D341Med (cell line): ENCODE data around the gene TTC17.

Source experiments
- DNase-seq: peaks from one replicate; pipeline ENCODE4 v3.0.0; 2012; ENCODE audit warnings: low spot score

TTC17 gene

DNA sequence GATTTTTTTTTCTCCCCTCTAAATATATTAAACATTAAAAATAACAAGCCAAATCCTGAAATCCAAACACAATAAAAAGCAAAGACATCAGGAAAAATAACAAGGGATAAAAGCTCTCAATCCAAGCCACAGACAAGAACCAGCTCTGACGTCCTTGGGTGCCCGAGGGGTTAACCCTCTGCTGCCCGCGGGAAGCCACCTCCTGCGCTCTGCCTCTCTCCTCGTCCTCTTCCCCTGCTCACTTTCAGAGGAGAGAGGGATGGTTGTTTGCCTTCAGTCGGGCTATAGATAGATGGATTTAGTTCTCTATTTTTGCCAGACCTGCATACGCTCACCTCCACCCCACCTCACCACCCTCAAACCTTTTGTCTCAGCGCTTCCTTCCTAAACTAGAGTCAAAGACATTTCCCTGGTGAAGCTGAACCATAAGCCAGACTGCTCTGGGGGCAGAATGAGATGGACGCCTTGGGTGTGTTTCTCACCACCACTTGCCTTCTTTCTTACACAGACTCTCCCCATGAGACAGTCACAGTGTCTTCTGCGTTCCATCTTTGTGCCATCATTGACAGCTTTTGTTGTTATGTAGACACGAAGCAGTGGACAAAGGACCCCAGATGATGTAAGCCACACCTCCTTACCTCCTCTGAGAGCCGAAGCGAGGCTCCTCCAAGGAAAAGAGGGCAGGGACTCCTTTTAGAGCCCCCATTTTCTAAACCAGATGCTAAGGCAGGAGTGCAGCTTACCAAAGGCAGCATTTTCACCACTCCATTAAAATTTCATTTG, 179.3 kb downstream of the TTC17 start:
- DNase-seq, result no peak

DNA sequence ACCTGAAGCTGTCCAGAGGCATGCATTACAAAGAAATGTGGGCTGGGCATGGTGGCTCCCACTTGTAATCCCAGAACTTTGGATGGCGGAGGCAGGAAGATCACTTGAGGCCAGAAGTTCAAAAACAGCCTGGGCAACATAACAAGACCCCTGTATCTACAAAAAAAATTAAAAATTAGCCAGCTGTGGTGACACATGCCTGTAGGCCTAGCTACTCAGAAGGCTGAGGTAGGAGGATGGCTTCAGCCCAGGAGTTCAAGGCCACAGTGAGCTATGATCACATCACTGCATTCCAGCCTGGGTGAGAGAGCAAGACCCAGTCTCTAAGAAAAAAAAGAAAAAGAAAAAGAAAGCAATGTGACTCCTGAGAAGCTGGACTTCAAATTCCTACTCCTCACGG, 183.3 kb downstream of the TTC17 start:
- no peak for DNase-seq

DNA sequence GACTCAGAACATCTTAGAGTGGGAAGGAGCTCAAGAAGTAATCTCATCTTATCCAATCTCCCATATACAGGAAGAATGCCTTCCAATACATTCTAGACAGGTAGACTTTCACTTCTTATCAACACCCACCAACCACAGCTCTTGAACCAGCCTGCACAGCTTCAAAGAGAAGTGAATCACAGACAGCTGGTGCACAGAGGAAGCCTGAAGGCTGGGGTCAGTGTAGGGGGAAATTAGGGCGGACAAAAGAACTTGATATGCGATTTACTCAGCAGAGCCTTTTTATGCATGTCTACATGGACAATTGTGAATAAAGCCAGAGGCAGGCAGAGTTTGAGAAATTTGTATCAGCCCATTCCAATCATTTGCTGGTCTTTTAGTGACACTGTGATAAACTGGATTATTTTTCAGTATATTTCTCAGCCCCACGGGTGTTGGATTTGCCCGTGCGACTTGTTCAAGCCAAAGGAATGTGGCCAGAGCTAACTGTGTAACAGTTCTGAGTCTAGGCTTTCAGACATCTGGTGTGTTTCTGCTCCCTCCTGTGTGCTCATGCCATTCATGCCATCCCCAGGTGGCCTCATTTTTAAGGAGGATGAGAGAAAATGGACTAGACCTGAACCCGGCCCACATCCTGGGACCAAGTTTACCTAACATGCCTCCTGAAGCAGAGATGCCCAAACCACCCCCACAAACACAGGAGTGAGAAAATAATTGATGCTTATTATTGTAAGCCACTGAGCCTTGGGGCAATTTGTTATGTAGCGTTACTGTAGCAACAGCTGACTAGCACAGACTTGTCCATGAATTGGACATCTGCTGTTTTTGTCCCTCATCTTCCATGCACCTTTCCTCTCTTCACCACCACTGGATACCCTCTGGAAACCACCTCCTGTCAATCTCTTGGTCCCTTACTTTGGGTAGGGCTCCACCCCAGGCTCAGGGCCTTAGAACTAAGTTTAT, 184.3 kb downstream of the TTC17 start:
- DNase-seq, result no peak
